Measurements from ENCODE around the gene CITED4.

- TF ChIP-seq CTCF (conservative IDR thresholded peaks at IDR 0.05; ENCODE audit: low read length) = no peak
- TF ChIP-seq EZH2phosphoT487 (IDR thresholded peaks at IDR 0.05; ENCODE audit: borderline replicate concordance, low read depth, low read length) = no peak
Observed at GRCh38 chr1:40833979-40834378, 28.2 kb downstream of the CITED4 start.
